ENCODE measurements around the gene SIRPA.

DNA sequence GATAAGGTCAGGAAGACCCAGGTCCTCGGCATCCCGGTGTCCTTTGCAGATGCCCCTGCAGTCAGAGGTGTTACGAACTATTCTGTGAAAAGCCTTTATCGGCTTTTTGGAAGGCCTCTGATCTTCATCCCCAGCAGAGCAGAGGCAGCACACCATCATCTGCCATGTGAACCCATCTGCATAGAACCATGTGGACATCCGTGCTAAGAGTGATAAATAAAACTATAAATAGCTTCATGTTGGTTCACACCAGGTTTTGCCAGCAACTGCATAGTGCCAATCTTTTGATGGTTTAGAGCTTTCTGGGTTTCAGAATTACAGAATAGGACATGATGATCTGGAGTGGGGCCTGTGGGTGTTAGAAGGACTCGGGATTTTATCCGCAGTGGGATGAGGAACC is 33.6 kb downstream of the SIRPA start:
- TF ChIP-seq CBFB (CRISPR knock-in tag; IDR thresholded peaks at IDR 0.05; ENCODE audit: low read depth) (no peak), NFYB (CRISPR knock-in tag; conservative IDR thresholded peaks at IDR 0.05; ENCODE audit: low read depth) (no peak), CTCF (IDR thresholded peaks at IDR 0.05) (no peak), RELA (CRISPR knock-in tag; IDR thresholded peaks at IDR 0.05; ENCODE audit: borderline replicate concordance) (no peak), CREB1 (CRISPR knock-in tag; IDR thresholded peaks at IDR 0.05) (no peak), RORB (CRISPR knock-in tag; IDR thresholded peaks at IDR 0.05) (no peak), GABPB1 (CRISPR knock-in tag; IDR thresholded peaks at IDR 0.05) (no peak), USF2 (CRISPR knock-in tag; IDR thresholded peaks at IDR 0.05) (no peak), GRHL2 (CRISPR knock-in tag; IDR thresholded peaks at IDR 0.05; ENCODE audit: insufficient replicate concordance, severe bottlenecking) (no peak), ATF2 (CRISPR knock-in tag; IDR thresholded peaks at IDR 0.05; ENCODE audit: borderline replicate concordance, low read depth) (no peak)
